Epidermal melanocyte (primary cell): ENCODE measurements around the gene ZBTB20.

Source experiments
- DNase-seq: peaks from one replicate; pipeline ENCODE4 v3.0.0; 2011; ENCODE audit warnings: low spot score; ENCODE audit not compliant: insufficient read length

Gene ZBTB20

DNA sequence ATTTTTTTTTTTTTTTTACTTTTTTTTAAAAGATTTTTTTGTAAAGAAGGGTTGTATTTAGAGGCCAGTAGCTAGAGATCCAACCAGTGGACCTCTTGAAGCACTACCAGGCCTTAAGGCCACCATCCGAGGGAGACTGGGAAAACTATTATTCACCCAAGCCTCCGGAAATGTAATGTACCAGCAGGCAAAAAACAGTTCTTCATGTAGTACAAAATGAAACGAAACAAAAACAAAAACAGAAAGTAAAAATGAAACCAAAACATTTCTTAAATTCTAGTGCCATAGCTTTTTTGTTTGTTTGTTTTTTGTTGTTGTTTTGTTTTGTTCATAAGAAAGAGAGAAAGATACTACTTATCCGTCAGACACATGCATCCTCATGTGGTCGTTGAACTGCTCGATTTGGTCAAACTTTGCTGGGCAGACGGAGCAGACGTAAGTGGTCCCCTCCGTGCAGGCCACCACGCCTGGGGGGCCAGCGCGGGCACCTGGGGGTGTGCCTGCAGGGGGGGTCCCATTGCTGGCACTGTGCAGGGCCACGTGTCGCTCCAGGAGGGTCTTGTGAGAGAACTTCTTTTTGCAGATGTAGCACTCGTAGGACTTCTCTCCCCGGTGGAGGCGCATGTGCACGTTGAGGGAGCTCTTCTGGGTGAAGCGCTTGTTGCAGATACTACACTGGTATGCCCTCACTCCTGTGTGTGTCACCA, 808.3 kb downstream of the ZBTB20 start:
- no peak for DNase-seq

DNA sequence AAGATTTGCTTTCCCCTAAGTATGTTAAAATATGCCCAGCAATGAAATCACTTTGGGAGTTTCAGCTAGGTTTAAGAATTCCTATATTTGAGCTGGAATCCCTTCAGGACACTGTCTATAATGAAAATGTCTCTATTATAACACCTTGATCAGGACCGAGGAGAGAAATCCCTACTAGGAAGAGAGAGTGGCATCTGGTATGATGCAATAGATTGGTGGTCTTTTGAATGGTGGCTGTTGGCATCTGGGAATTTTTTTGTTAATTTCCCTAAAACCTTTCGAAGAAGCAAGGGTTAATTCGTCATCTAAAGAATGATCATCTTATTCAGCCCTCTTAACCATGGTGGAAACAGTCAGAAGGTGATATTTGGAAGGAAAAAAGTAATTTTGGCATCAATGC, 810.2 kb downstream of the ZBTB20 start:
- DNase-seq = no peak

DNA sequence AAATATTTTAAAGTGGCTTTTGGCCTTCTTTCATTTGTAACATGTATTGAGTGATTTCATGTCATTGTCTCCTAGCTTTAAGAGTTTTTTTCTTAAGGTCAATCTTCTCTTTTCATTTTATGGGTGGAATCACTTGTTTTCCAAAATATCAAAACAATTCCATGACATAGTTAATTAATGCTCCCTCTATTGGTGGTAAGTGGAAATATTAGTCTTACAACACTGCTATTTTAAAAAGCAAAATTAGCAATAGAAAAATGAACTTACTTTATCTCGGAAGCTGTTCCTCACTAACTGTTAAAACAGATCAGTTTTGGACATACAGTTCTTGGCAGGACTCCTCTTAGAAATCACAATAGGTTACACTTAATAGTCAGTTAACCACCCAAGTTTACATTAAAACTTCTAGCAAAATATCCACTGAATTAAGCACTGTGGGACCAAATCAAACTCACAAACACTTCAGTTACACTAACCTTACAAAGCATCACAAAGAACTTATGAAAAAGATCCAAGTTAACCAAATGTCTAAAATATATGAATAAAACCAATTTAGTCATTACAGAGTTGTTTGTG, 810.9 kb downstream of the ZBTB20 start:
- no peak for DNase-seq

DNA sequence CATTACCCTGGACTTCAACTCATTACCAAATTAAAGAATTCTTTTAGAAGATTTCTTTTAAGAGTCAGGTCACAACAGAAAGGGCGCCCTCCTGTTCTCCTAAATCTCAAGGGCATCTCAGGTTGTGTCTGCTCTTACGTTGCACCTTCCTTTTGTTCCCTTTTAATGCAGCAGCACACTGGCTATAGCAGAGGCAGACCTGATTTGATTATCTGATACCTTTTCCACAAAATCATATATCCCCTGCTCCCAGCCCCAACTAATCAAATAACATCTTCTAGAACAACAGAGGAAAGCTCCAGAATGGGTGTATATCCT, 813.2 kb downstream of the ZBTB20 start:
- DNase-seq = no peak

DNA sequence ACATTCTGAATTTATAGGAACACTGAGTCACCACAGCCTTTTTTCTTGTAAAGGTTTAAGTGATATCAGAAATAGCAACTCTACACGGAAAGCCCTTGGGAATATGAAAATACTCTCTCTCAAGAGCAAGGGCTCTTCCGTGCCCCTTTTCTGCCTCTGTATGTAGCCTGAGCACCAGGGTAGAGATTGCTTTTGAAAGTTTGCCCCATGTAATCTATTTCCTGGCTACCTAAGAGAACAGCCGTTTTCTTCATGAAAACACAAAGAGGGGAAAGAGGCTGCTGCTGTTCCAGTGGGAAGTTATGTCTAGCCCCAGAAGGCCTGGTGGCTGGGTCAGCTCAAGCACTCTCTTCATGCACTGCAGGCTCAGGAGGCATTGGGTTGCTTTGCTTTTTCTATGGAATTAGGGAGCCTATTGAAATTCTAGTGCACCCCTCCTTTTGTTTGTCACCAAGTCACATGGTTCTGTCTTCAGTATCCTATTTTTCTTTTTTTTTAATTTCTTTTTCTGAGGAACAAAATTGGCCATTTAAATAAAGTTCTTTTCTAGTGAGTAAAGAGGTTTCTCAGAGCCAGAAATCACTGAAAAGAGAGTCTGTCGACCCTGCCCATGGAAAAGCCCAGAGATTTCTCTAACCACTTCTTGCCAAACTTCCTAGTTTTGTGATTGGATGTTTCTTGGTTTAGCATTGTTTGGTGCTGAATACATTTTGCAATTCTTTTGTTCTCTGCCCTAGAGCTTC, 813.7 kb downstream of the ZBTB20 start:
- no peak for DNase-seq

DNA sequence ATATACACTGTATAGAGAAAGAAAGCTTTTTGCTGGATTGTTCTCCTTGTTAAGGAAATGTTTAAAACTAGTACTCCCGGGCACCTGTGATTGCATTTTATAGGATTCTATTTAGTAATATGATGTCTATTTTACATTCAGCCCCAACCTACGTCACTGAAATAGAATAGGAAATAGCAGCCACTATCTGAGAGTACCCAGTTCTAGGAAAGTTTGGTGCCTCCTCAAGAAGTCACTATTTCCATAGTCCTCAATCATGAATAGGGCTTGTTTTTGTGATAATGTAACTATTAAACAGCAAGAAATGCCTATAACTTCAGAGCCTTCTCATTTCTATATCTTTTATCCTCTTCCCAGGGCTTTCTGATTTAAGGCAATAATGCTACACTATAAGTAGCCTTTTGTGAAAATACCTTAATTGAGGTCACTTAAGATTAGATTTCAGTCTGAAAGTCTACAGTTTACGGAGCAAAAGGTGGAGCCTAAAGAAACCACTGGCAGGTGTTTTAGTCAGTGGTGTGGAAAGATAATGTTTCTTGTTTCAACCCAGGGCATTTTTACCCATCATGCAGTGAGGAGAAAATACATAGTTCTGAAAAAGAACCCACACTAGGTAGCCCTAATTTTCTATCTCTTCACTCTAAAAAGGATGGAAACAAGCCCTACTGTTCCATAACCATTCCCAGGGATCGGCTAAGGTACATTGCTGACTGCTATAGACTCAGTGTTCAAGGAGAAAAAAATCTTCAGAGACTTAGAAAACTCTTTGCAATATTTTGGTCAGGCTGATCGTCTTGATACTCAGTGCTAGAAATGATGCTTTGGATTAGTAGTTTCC, 814.5 kb downstream of the ZBTB20 start:
- no peak for DNase-seq

DNA sequence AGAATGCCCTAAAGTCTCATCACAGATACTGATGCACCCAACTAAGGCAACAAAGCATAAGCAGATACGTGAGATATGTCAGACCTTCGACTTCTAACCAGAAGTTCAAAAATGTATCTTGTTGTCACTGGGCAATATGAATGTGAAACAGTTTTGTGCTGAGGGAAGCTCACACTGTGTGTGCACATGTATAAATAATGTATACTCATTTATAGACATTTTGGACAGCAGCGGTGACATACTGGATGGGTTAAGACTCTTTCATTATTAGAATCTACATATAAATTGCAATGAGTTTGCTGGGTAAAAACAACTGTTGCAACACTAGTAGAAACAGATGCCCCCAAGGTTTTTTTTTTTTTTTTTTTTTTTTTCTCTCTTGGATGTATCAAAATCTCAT, 815.4 kb downstream of the ZBTB20 start:
- DNase-seq = no peak

DNA sequence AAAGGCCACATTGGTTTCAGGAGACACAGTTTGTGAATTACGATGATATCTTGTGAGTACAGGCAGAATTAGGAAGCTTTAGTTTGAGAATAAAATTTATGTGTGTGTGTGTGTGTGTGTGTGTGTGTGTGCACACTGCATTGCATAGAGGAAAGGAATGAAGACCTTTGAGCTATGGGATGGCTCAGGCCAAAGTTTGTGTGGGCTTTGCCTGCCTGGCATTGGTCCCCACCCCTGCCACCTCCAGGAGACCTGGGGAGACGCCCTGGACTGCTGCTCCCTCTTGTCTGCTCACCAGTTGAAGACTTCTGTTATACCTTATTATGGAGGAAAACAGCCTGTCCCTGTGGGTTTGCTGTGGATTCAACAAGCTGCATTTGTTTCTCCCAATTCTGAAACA, 816.1 kb downstream of the ZBTB20 start:
- DNase-seq = no peak

DNA sequence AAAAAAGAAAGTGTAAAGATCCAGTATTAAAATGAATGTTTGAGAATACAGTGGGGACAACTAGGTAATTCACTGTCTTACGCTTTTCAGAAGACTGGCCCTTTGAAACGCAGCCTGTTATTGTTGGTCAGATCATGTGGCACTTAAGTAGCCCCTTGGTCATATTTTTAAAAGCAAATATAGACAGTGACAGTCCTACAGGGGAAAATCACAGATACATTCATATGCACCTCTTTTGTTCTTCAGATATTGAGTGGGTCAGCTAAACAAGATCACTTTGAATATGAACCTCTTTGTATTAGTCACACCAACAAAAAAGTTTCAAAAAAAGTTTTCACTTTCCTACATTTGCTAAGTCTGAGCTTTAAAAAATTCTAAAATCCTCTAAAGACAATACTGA, 817.3 kb downstream of the ZBTB20 start:
- DNase-seq = no peak

DNA sequence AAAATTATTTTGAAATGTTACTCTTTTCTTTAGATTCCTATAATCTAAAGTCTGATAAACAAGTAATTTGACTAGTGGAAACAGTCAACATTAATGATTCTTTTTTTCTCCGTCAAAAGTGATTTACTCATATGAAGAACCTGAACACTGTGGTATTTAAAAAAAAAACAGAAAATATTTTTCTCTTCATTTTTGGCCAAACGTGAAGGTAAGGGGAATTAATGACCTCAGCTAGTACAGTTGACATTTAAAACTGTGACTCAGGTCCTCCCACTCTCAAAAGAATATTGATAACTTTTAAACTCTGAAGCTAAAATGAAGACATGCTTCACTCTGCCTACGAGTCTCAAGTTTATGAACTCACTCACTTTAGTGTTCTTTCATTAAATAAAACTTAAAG, 818.7 kb downstream of the ZBTB20 start:
- DNase-seq = no peak

DNA sequence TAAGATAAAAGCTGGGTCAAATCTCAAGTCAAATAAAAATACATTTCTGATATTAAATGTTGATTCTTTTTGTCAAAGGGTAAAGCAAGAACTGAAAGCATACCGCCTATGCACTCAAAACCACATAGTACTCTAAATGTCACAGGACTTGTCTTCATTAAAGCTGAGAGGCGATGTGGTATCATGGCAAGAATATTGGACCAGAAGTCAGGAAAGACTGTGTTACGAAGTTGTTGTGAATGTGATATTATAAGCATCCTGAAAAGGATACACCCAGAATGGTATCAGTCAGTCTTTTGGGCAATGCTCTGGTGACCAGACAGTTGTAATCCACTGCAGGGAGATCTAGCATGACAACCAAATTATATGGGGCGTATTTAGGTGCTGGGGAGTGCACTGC, 819.4 kb downstream of the ZBTB20 start:
- no peak for DNase-seq

DNA sequence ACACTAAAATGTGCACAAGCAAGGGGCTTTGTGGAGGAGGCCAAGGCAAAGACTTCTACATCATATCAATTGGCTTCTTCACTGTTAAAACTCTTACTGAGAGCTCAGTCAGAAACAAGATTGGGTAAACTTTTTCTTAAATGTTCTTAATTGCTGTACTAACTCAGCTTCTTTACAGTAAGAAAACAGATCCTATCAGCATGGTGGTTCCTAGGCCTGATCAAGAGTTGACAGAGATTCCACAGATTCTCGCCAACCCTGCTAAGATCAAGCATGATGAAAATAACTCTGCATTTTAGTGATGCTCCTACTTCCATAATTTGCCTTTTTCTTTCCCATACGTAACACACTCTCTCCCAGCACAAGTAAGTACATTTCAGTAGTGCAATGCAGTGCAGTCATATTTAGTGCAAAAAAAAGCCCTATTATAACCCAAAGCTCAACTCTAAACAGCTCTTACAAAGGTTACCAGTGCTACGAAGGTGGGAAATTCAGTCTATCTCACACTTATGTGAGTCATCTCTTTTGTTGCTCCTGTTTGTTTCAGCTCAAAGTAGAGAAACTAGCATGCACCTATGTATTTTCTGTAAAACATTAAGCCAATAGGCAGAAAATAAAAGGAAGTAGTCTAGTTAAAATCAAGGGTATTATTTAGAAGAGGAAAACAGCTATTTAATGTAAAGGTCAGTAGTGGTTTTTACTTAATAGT, 823.4 kb downstream of the ZBTB20 start:
- DNase-seq = no peak

DNA sequence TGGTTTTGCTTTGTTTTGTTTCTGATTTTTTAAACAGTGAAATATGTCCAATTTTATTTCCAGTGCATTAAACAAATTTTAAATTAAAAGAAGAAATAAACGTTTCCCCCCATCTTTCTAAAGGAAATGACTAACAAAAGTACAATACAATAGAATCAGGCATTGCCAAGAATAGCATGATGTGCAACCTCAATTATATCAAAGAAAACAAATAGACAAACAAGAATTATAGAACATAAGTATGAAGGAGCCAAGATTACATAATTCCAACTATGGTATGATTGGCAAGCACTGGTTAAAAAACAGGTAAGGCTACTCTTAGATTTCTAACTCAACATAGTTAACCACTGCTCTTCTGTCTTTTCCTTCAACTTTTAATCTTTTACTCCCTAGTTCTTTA, 826.8 kb downstream of the ZBTB20 start:
- no peak for DNase-seq

DNA sequence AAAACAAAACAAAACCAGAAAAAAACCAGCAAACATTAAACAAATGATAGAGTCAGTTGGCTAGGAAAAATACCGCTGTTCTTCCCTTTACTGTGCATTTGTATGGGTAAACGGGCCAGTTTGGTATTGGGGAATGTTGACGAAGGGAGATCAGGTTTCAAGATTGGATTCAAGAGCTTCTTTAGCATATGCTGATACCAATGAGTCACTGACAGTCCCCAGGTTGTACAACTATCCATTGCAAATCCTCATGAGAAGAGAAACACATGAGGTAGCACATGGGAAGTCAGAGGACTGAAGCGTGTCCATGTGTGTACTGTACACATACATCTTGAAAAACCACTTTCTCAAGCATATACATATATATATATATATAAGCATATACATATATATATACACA, 827.6 kb downstream of the ZBTB20 start:
- DNase-seq = no peak

DNA sequence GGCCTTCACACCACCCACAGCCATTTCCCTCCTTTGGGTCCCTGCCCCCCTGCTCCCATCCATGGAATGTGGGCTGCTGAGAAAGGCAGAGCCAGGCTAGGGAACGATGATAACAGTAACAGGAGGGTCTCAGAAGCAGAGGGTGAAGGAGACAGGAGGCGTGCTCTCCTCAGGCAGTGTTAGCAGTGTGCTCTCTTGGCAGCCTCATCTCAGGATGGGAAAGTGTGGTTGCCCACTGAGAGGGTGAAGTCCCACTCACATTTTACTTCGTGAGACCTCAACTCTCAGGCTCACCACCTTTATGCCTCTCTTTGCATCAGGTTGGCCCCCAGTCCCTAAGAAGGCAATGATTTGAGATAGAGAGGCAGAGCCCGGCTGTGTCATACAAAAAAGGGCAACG, 828.8 kb downstream of the ZBTB20 start:
- DNase-seq = no peak

DNA sequence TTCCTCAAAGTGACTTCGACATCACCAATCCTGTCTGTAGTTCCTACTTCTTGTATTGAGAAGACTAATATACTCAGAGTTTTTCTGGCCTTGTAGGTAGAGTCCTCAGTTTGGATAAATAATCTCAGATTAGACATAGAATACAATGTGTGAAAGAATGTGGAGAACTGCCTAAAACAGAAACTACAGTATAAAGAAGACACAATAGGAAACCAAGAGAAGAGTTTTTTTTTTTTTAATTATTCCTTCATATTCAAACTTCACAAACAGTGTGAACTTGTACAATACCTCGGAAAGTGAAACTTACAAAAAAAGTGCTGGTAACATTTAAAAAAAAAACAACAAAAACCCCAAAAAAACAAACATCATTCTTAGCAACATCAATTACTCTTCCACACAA, 832.8 kb downstream of the ZBTB20 start:
- no peak for DNase-seq

DNA sequence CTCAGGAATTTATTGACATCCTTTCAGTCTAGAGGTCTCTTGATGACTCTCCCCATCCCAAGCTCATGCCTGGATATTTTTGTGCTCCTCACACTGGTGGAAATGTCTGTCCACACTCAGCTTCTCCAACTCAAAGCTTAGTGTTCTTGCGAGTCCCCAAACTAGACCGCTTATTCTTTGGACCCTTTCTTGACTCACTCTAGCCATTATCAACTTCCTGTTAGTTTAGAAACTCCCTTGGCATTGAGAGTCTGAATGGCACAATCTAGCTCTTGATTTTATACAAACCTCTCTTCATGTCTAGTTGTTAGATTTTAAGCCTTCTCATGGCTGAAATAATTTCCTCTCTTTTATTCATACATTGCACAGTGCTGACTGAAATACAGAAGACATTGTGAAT, 833.7 kb downstream of the ZBTB20 start:
- DNase-seq = no peak

DNA sequence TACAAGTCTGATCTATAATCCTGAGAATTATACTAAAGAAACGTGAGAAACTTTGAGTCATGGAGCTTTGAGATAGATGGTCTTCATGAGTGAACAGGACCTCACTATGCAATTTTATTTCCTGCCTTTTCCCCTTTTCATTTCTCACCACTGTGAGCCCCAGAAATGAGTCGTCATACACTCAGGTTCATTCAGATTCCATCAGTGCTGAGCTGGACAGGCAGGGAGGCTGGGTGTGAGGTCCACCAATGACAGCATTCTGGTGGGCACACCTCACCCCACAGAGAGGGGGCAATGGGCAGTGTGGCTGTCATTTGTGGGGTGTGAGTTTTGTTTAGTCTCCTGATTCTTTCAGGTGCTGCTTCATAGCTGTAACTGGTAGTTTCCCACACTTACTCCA, 836.4 kb downstream of the ZBTB20 start:
- DNase-seq = no peak

DNA sequence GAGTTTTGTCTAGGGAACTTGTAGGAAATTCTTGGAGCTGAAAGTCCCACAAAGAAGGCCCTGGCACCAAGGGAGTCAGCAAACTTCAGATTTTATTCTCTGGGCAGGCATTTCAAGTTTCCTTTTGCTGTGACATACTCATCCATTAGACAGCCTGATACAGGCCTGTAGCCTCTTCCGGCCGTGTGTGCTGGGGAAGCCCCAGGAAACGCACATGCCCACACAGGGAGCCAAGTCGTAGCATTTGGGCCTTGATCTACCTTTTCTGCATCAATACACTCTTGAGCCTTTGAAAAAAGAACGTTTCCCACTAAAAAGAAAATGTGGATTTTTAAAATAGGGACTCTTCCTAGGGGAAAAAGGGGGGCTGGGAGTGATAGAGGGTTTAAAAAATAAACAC, 838.3 kb downstream of the ZBTB20 start:
- DNase-seq = no peak

DNA sequence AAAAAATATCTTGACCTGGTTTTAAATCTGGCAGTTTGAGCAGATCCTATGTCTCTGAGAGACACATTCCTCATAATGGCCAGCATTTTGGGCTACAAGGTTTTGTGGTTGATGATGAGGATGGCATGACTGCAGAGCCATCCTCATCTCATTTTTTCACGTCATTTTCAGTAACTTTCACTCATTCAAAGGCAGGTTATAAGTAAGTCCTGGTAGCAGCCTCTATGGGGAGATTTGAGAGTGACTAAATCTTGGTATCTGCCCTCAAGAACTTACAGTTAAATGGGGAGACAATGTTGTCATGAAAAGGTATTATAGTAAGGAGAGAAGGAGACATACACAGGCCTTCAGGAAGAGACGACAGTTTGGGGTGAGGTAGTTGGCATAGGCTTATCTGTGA, 838.7 kb downstream of the ZBTB20 start:
- DNase-seq = no peak

DNA sequence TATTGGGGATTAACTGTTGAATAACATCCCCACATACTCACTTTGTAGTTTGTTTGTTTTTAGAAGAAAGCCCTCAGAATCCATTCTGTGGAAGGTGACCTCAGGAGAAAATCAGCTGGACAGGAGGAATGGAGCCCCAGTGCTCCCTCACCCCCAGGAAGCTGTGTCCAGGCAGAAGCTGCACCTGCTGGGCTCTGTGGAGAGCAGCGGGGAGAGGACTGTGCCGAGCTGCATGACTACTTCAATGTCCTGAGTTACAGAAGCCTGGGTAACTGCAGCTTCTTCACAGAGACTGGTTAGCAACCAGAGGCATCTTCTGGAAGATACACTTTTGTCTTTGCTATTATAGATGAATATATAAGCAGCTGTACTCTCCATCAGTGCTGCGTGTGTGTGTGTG, 839.3 kb downstream of the ZBTB20 start:
- DNase-seq = no peak
